ENCODE results near the gene MS4A4E.
"Not testable (repeated sequence)": the region's sequence is repeated elsewhere in the genome, so short reads cannot be mapped to it uniquely, and the experiment has no call there.

Gene MS4A4E

DNA sequence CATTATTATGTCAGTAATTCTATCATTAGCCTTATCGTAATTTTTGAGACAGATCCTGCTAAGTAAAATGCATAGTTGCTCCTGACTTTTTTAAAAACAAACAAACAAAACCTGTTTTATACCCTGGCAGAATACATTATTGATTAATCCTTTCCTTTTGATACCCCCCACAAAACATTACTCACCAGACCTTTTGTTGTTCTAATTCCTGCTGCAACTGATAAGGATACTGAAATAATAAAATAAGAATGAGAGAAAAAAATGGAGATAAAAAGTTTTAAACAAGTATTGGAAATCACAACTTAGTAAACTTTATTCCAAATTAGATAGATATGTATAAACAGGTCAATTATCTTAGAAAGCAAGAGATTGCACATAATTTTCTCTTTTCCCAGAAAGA, 28.6 kb downstream of the MS4A4E start:
- no peaks in the 10 kb centered on the region for H3K36me3 ChIP-seq (ENCODE audit: control insufficient read depth, insufficient read depth, low read length)
- no peak overlapping the region for H3K9ac ChIP-seq (ENCODE audit: low read length)
- no peak overlapping the region for H3K27ac ChIP-seq (ENCODE audit: low read depth, low read length)

DNA sequence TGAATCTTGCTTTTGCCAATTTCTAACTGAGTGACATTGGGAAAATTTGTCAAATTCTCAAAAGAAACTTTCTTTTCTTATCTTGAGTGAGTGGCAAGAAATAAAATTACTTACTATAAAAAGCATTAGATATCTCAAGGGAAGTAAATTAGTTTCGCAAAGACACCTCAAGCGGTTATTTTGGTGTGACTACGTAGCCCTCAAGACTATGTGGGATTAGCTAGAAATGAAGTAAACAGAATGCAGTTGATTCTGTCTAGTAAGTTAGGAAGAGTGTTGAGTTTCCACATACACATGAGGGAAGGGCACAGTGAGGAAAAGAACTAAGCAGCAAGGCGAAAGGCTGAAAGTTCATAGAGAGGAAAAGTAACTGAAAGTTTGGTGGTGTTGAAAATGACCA, 31.7 kb downstream of the MS4A4E start:
- Histone ChIP-seq H3K4me3 (ENCODE audit: low read depth, low read length) (no peak overlapping the region), H3K9ac (ENCODE audit: low read length) (no peak overlapping the region), H3K27ac (ENCODE audit: low read depth, low read length) (no peak overlapping the region), H3K36me3 (ENCODE audit: control insufficient read depth, insufficient read depth, low read length) (no peaks in the 10 kb centered on the region), H3K4me1 (ENCODE audit: control insufficient read depth, insufficient read depth, low read length) (no peaks in the 10 kb centered on the region), H3K27me3 (ENCODE audit: control insufficient read depth, insufficient read depth, low read length) (no peaks in the 10 kb centered on the region), H3K9me3 (ENCODE audit: control insufficient read depth, insufficient read depth, low read depth, low read length) (no peaks in the 10 kb centered on the region)

More for the DNA sequence above, 28.6 kb downstream of the MS4A4E start:
- H3K27me3 ChIP-seq (ENCODE audit: control insufficient read depth, insufficient read depth, low read length) = no peaks in the 10 kb centered on the region
- no peak overlapping the region for H3K4me3 ChIP-seq (ENCODE audit: low read depth, low read length)
- no peaks in the 10 kb centered on the region for H3K9me3 ChIP-seq (ENCODE audit: control insufficient read depth, insufficient read depth, low read depth, low read length)
- no peaks in the 10 kb centered on the region for H3K4me1 ChIP-seq (ENCODE audit: control insufficient read depth, insufficient read depth, low read length)

DNA sequence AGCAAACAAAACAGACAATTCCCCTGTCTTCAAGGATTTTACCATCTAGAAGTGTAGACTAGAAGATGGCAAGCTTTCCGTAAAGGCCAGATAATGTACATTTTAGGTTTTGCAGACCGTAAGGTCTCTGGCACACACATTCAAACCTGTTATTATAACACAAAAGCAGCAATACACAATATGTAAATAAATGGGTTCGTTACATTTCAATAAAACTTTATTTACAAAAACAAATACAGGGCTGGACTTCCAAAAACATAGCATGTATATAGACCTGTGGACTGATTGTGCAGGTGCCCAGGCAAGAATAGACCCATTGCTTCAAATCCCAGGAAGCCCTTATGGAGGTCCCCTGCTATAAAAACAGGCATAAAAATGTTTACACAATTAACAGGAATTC, 33.0 kb downstream of the MS4A4E start:
- no peak overlapping the region for H3K9ac ChIP-seq (ENCODE audit: low read length)
- no peak overlapping the region for H3K27ac ChIP-seq (ENCODE audit: low read depth, low read length)
- H3K4me3 ChIP-seq (ENCODE audit: low read depth, low read length) = no peak overlapping the region
- no peaks in the 10 kb centered on the region for H3K9me3 ChIP-seq (ENCODE audit: control insufficient read depth, insufficient read depth, low read depth, low read length)
- no peaks in the 10 kb centered on the region for H3K27me3 ChIP-seq (ENCODE audit: control insufficient read depth, insufficient read depth, low read length)
- H3K4me1 ChIP-seq (ENCODE audit: control insufficient read depth, insufficient read depth, low read length) = no peaks in the 10 kb centered on the region
- H3K36me3 ChIP-seq (ENCODE audit: control insufficient read depth, insufficient read depth, low read length) = no peaks in the 10 kb centered on the region

DNA sequence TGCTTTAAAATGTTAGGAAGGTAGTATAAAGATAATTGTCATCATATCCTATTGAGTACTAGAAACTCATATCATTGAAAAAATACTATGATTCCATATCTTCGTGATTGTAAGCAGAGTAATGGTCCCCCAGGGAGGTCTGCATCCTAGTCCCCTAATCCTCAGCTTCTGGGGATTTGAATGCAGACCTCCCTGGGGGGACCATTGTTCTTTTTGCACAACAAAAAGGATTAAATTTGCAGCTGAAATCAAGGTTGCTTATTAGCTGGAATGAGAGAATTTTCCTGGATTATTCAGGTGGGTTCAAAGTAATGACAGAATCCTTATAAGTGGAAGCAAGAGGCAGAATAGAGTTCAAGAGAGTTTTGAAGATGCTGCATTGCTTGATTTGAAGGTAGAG, 34.0 kb downstream of the MS4A4E start:
- Histone ChIP-seq H3K4me1 (ENCODE audit: control insufficient read depth, insufficient read depth, low read length) (no peaks in the 10 kb centered on the region), H3K36me3 (ENCODE audit: control insufficient read depth, insufficient read depth, low read length) (no peaks in the 10 kb centered on the region), H3K27ac (ENCODE audit: low read depth, low read length) (no peak overlapping the region), H3K9ac (ENCODE audit: low read length) (no peak overlapping the region), H3K27me3 (ENCODE audit: control insufficient read depth, insufficient read depth, low read length) (no peaks in the 10 kb centered on the region), H3K4me3 (ENCODE audit: low read depth, low read length) (no peak overlapping the region), H3K9me3 (ENCODE audit: control insufficient read depth, insufficient read depth, low read depth, low read length) (no peaks in the 10 kb centered on the region)

DNA sequence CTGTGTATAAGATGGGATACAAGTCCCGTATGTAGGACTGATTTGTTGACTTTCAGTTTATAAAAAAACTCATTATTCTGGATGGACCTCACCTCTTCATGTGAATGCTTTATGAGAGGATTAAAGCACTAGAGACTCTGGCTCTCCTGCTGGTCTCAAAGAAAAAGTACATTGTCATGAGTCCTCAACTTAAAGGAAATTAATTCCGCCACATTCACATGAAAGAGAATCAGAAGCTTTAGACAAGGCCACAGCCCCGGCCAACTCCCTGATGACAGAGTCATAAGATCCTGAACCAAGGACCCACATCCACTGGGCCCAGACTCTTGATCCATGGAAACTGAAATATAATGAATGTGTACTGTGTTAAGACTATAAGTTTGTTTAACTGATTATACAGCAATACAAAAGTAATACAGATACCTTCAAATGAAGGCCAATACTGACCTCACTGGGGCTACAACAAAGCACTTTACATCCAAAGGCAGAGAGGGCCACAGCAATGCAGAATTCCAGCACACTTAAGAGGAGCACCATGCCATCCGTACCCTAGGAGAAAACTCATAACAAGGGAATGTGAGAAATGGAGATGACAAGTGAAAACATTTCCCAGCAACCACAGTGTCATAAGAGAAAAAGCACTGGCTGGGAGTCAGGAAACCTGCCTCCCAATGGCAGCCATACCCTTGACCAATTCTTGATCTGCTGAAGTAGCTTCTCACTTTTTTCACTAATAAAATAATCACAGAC, 34.6 kb downstream of the MS4A4E start:
- H3K9me3 ChIP-seq (ENCODE audit: control insufficient read depth, insufficient read depth, low read depth, low read length) = 0 out of 2 replicates have a peak, but pooled peaks cover 2% of the 10 kb centered on the region
- no peaks in the 10 kb centered on the region for H3K27me3 ChIP-seq (ENCODE audit: control insufficient read depth, insufficient read depth, low read length)
- no peaks in the 10 kb centered on the region for H3K36me3 ChIP-seq (ENCODE audit: control insufficient read depth, insufficient read depth, low read length)
- H3K4me1 ChIP-seq (ENCODE audit: control insufficient read depth, insufficient read depth, low read length) = no peaks in the 10 kb centered on the region
- H3K4me3 ChIP-seq (ENCODE audit: low read depth, low read length) = no peak overlapping the region
- no peak overlapping the region for H3K9ac ChIP-seq (ENCODE audit: low read length)
- H3K27ac ChIP-seq (ENCODE audit: low read depth, low read length) = no peak overlapping the region

DNA sequence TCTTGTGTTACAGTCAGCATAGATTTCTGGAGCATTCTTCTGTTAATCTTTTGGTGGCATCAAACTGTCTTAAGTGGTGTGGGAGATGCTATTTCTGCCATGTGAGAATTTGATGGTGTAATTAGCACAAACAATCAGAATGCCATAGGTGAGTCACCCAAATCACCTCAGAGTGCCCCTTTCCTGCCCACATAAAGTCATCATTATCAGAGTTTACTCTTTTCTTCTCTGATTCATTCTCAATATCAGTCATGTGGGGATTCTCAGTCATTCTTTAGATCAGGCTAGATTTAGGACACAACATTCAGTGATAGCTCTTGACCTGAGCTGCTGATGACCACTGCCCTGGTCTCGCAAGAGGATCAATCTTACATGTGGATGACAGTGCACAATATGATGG, 36.3 kb downstream of the MS4A4E start:
- peaks cover 12% of the 10 kb centered on the region; the same call in 1 of the 2 replicates for H3K9me3 ChIP-seq (ENCODE audit: control insufficient read depth, insufficient read depth, low read depth, low read length)

DNA sequence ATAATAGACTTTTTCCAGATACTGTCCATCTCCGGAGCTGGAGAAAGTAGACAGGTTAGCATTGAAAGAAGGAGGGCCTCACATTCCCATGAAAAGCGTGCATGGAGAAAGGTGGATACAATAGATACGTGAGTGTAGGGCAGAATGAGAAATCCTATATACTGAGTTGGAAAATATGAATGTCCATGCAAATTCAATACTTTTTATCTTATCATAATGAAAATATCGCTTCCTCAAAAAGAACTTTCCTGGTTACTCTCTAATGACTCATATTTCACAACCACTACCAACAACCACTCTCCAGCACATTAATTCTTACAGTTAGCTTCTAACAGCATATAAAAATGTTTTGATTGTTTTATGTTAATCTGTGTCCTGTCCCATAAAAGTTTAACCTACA, 38.0 kb downstream of the MS4A4E start:
- Histone ChIP-seq H3K4me3 (ENCODE audit: low read depth, low read length) (no peak overlapping the region), H3K27me3 (ENCODE audit: control insufficient read depth, insufficient read depth, low read length) (no peaks in the 10 kb centered on the region), H3K27ac (ENCODE audit: low read depth, low read length) (no peak overlapping the region), H3K9ac (ENCODE audit: low read length) (no peak overlapping the region), H3K4me1 (ENCODE audit: control insufficient read depth, insufficient read depth, low read length) (no peaks in the 10 kb centered on the region), H3K9me3 (ENCODE audit: control insufficient read depth, insufficient read depth, low read depth, low read length) (peaks cover 12% of the 10 kb centered on the region; the same call in 1 of the 2 replicates), H3K36me3 (ENCODE audit: control insufficient read depth, insufficient read depth, low read length) (no peaks in the 10 kb centered on the region)

More for the DNA sequence above, 36.3 kb downstream of the MS4A4E start:
- no peak overlapping the region for H3K27ac ChIP-seq (ENCODE audit: low read depth, low read length)
- H3K9ac ChIP-seq (ENCODE audit: low read length) = no peak overlapping the region
- no peaks in the 10 kb centered on the region for H3K36me3 ChIP-seq (ENCODE audit: control insufficient read depth, insufficient read depth, low read length)
- H3K27me3 ChIP-seq (ENCODE audit: control insufficient read depth, insufficient read depth, low read length) = no peaks in the 10 kb centered on the region
- H3K4me1 ChIP-seq (ENCODE audit: control insufficient read depth, insufficient read depth, low read length) = no peaks in the 10 kb centered on the region
- H3K4me3 ChIP-seq (ENCODE audit: low read depth, low read length) = no peak overlapping the region

DNA sequence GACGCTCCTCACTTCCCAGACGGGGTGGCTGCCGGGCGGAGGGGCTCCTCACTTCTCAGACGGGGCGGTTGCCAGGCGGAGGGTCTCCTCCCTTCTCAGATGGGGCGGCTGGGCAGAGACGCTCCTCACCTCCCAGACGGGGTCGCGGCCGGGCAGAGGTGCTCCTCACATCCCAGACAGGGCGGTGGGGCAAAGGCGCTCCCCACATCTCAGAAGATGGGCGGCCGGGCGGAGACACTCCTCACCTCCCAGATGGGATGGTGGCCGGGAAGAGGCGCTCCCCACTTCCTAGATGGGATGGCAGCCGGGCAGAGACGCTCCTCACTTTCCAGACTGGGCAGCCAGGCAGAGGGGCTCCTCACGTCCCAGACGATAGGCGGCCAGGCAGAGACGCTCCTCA, 41.6 kb downstream of the MS4A4E start:
- not testable (repeated sequence) for H3K27me3 ChIP-seq (ENCODE audit: control insufficient read depth, insufficient read depth, low read length); H3K9ac ChIP-seq (ENCODE audit: low read length); H3K4me3 ChIP-seq (ENCODE audit: low read depth, low read length); H3K4me1 ChIP-seq (ENCODE audit: control insufficient read depth, insufficient read depth, low read length); H3K36me3 ChIP-seq (ENCODE audit: control insufficient read depth, insufficient read depth, low read length); H3K27ac ChIP-seq (ENCODE audit: low read depth, low read length)
- peaks cover 12% of the 10 kb centered on the region; the same call in 1 of the 2 replicates for H3K9me3 ChIP-seq (ENCODE audit: control insufficient read depth, insufficient read depth, low read depth, low read length)

DNA sequence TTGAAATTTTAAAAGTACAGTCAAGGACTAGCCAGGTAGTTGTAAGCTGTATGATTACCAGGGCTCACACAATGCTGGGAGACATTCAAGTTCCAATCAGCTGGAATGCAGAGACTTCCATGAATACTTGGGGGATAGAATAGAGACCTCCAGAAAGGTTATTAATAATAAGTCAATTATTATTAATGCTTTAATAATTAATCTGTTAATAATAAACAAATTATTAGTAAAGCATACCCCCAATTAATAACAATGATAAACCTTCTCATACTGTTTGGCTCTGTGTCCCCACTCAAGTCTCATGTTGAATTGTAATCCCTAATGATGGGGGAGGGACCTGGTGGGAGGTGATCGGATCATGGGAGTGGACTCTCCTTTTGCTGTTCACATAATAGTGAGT, 45.5 kb downstream of the MS4A4E start:
- no peak overlapping the region for H3K4me3 ChIP-seq (ENCODE audit: low read depth, low read length)
- no peak overlapping the region for H3K9ac ChIP-seq (ENCODE audit: low read length)
- H3K9me3 ChIP-seq (ENCODE audit: control insufficient read depth, insufficient read depth, low read depth, low read length) = peaks cover 15% of the 10 kb centered on the region
- H3K4me1 ChIP-seq (ENCODE audit: control insufficient read depth, insufficient read depth, low read length) = peaks cover 7% of the 10 kb centered on the region
- H3K27ac ChIP-seq (ENCODE audit: low read depth, low read length) = no peak overlapping the region
- no peaks in the 10 kb centered on the region for H3K36me3 ChIP-seq (ENCODE audit: control insufficient read depth, insufficient read depth, low read length)
- no peaks in the 10 kb centered on the region for H3K27me3 ChIP-seq (ENCODE audit: control insufficient read depth, insufficient read depth, low read length)

DNA sequence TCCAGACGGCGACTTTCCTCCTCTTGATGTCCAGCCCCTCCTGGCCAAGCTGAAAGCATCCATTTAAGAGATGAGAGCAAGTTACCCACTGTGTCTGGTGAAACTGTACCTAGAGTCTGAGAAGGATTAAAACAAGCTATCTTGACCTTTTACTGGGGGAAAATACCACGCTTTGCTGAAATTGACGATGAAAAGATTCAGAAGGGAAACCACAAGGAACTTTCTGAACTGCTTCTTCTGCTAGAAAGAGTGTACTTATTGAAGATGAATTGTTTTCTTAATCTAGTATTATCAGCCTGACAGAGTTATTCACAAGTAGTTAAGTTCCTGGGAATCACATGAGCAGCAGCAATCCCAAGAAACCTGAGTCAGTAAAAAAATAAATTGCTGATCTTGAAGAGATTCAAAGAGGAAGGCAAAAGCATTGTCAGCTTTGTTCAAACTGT, 47.0 kb downstream of the MS4A4E start:
- Histone ChIP-seq H3K36me3 (ENCODE audit: control insufficient read depth, insufficient read depth, low read length) (no peaks in the 10 kb centered on the region), H3K9me3 (ENCODE audit: control insufficient read depth, insufficient read depth, low read depth, low read length) (peaks cover 13% of the 10 kb centered on the region), H3K4me3 (ENCODE audit: low read depth, low read length) (no peak overlapping the region), H3K4me1 (ENCODE audit: control insufficient read depth, insufficient read depth, low read length) (peaks cover 7% of the 10 kb centered on the region), H3K27me3 (ENCODE audit: control insufficient read depth, insufficient read depth, low read length) (no peaks in the 10 kb centered on the region), H3K9ac (ENCODE audit: low read length) (no peak overlapping the region), H3K27ac (ENCODE audit: low read depth, low read length) (no peak overlapping the region)

DNA sequence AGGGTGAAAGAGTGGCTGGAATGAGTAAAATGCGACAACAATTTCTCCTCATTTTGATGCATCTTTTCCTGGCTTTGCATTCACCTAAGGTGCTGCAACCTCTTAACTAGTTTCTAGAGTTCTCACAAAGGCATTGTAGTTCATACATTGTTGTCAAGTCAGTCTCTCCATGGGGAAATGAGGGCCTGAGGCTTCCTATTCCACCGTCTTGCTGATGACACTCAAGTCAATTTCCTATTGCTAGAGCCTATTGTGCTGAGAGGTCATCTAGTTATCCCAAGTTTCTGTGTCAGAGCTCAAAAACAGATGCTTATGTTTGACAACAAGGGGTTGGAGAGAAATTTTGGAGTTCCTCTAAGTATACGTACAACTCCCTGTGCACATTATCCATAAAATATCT, 48.4 kb downstream of the MS4A4E start:
- Histone ChIP-seq H3K36me3 (ENCODE audit: control insufficient read depth, insufficient read depth, low read length) (no peaks in the 10 kb centered on the region), H3K27me3 (ENCODE audit: control insufficient read depth, insufficient read depth, low read length) (no peaks in the 10 kb centered on the region), H3K4me1 (ENCODE audit: control insufficient read depth, insufficient read depth, low read length) (peaks cover 7% of the 10 kb centered on the region), H3K4me3 (ENCODE audit: low read depth, low read length) (no peak overlapping the region), H3K9ac (ENCODE audit: low read length) (no peak overlapping the region), H3K9me3 (ENCODE audit: control insufficient read depth, insufficient read depth, low read depth, low read length) (peaks cover 16% of the 10 kb centered on the region), H3K27ac (ENCODE audit: low read depth, low read length) (no peak overlapping the region)
